ENCODE measurements around the gene SLC4A8. TPM values are rescaled to one million over a fixed set of nuclear protein-coding genes. Genes with fewer than 3 reads are reported as not detected.

Gene SLC4A8
- total RNA-seq, 3 donors from 2014 or later (not counting 1 experiment from before 2014, with no cell fraction given), result 9.8 to 19.2 (median 13.6) TPM

- intact Hi-C loops (cut with micrococcal nuclease), result loop anchor here (2.0 kb wide), 1 partner anchor 709 kb away; no protein-coding TSS in a partner anchor
- no peak overlapping the region for H3K27ac ChIP-seq (ENCODE audit: low read length)
- no peaks in the 10 kb centered on the region for H3K9me3 ChIP-seq (ENCODE audit: control insufficient read depth, insufficient read depth, low read length)
- H3K4me1 ChIP-seq (ENCODE audit: control insufficient read depth, insufficient read depth, low read length), result peaks cover 4% of the 10 kb centered on the region
- no peak for DNase-seq
- peaks cover 0 to 9% of the 10 kb centered on the region in 2 donors for H3K4me1 Mint-ChIP-seq
- no peak overlapping the region for H3K27ac Mint-ChIP-seq
- no peak overlapping the region for H3K4me3 ChIP-seq (ENCODE audit: low read length)
- H3K36me3 Mint-ChIP-seq, result no peaks in the 10 kb centered on the region
- TF ChIP-seq CTCF (IDR thresholded peaks at IDR 0.05), result no peak
- H3K9me3 Mint-ChIP-seq, result no peaks in the 10 kb centered on the region
- no peak overlapping the region for H3K4me3 Mint-ChIP-seq
- H3K27me3 ChIP-seq (ENCODE audit: control insufficient read depth, insufficient read depth, low read length), result no peaks in the 10 kb centered on the region
- ATAC-seq, result no peak
- WGBS (ENCODE audit: insufficient coverage), result no CpG with 5 or more reads among the region's 1 CpG
- H3K27me3 Mint-ChIP-seq (ENCODE audit: low read depth in 2 of 2), result peaks cover 18 to 35% of the 10 kb centered on the region in 2 donors
- no peaks in the 10 kb centered on the region for H3K36me3 ChIP-seq (ENCODE audit: control insufficient read depth, insufficient read depth, low read length)
Observed at GRCh38 chr12:51533799-51534198, 109.2 kb downstream of the SLC4A8 start.

GRCh38 chr12:51534216-51535074 lies 109.8 kb downstream of the SLC4A8 start:
- intact Hi-C loops (cut with micrococcal nuclease), result no loop called here
- no peaks in the 10 kb centered on the region for H3K27me3 ChIP-seq (ENCODE audit: control insufficient read depth, insufficient read depth, low read length)
- Mint-ChIP-seq H3K27me3 (ENCODE audit: low read depth in 2 of 2) (peaks cover 18 to 35% of the 10 kb centered on the region in 2 donors), H3K4me1 (peaks cover 0 to 9% of the 10 kb centered on the region in 2 donors), H3K27ac (no peak overlapping the region), H3K9me3 (no peaks in the 10 kb centered on the region), H3K36me3 (no peaks in the 10 kb centered on the region), H3K4me3 (no peak overlapping the region)
- H3K4me3 ChIP-seq (ENCODE audit: low read length), result no peak overlapping the region
- ATAC-seq (no peak), DNase-seq (no peak)
- H3K27ac ChIP-seq (ENCODE audit: low read length), result no peak overlapping the region
- TF ChIP-seq CTCF (IDR thresholded peaks at IDR 0.05), result no peak
- 74% methylated on average over 17 of the region's 17 CpGs for WGBS (ENCODE audit: insufficient coverage)
- no peaks in the 10 kb centered on the region for H3K36me3 ChIP-seq (ENCODE audit: control insufficient read depth, insufficient read depth, low read length)
- no peaks in the 10 kb centered on the region for H3K9me3 ChIP-seq (ENCODE audit: control insufficient read depth, insufficient read depth, low read length)
- H3K4me1 ChIP-seq (ENCODE audit: control insufficient read depth, insufficient read depth, low read length), result peaks cover 4% of the 10 kb centered on the region

GRCh38 chr12:51536159-51536558 lies 111.5 kb downstream of the SLC4A8 start:
- H3K27me3 Mint-ChIP-seq (ENCODE audit: low read depth in 2 of 2), result peaks cover 14 to 36% of the 10 kb centered on the region in 2 donors
- DNase-seq (no peak), ATAC-seq (no peak)
- no peaks in the 10 kb centered on the region for H3K9me3 ChIP-seq (ENCODE audit: control insufficient read depth, insufficient read depth, low read length)
- H3K4me1 Mint-ChIP-seq, result peaks cover 0 to 9% of the 10 kb centered on the region in 2 donors
- H3K4me3 Mint-ChIP-seq, result no peak overlapping the region
- H3K27ac Mint-ChIP-seq, result no peak overlapping the region
- TF ChIP-seq CTCF (IDR thresholded peaks at IDR 0.05), result no peak
- no peaks in the 10 kb centered on the region for H3K9me3 Mint-ChIP-seq
- peaks cover 4% of the 10 kb centered on the region for H3K4me1 ChIP-seq (ENCODE audit: control insufficient read depth, insufficient read depth, low read length)
- no peak overlapping the region for H3K4me3 ChIP-seq (ENCODE audit: low read length)
- no peak overlapping the region for H3K27ac ChIP-seq (ENCODE audit: low read length)
- H3K27me3 ChIP-seq (ENCODE audit: control insufficient read depth, insufficient read depth, low read length), result no peaks in the 10 kb centered on the region
- no peaks in the 10 kb centered on the region for H3K36me3 ChIP-seq (ENCODE audit: control insufficient read depth, insufficient read depth, low read length)
- intact Hi-C loops (cut with micrococcal nuclease), result no loop called here
- 89% methylated on average over 1 of the region's 3 CpGs for WGBS (ENCODE audit: insufficient coverage)
- H3K36me3 Mint-ChIP-seq, result no peaks in the 10 kb centered on the region

All from natural killer cell (primary cell).